Keratinocyte (primary cell): ENCODE measurements around the gene PTCHD4. TPM values are rescaled to one million over a fixed set of nuclear protein-coding genes. Genes with fewer than 3 reads are reported as not detected.

Experiments
- DNase-seq: peaks from one replicate; pipeline ENCODE4 v3.0.0-alpha.2; 2011; ENCODE audit warnings: low read depth, missing footprints, low spot score
- FAIRE-seq: peaks from 2 replicates; lab custom pipeline; 2011; peaks lifted over from hg19 to GRCh38; lab: Jason Lieb, UNC
- H2AFZ ChIP-seq: 2 replicates; pipeline ENCODE4 v1.6.0; 2012; ENCODE audit warnings: low read length, control low read depth, inconsistent platforms; ENCODE audit not compliant: control insufficient read depth
- H3K27ac ChIP-seq: 2 replicates; pipeline ENCODE4 v1.5.1; 2011; ENCODE audit warnings: low read length; ENCODE audit not compliant: control insufficient read depth, insufficient read depth
- H3K27me3 ChIP-seq: 3 replicates; pipeline ENCODE4 v1.6.0; 2011; ENCODE audit warnings: low read length; ENCODE audit not compliant: control insufficient read depth, insufficient read depth; ENCODE audit errors: extremely low read depth
- H3K36me3 ChIP-seq, 2 experiments: 2 replicates in 1 of 2; 3 replicates in 1 of 2; pipeline ENCODE4 v1.5.1; 2011; ENCODE audit warnings: low read length in 2 of 2, mild to moderate bottlenecking in 1 of 2; ENCODE audit not compliant: control insufficient read depth in 2 of 2, insufficient read depth in 2 of 2; ENCODE audit errors: extremely low read depth in 1 of 2
- H3K4me1 ChIP-seq: 3 replicates; pipeline ENCODE4 v1.5.1; 2011; ENCODE audit warnings: low read length; ENCODE audit not compliant: control insufficient read depth, insufficient read depth; ENCODE audit errors: extremely low read depth
- H3K4me2 ChIP-seq: 3 replicates; pipeline ENCODE4 v1.6.0; 2011; ENCODE audit warnings: low read depth, low read length; ENCODE audit not compliant: control insufficient read depth, insufficient read depth; ENCODE audit errors: extremely low read depth
- H3K4me3 ChIP-seq, 3 experiments: fragments of 200-600 bp in 1 of 3; sonication (generic) in 1 of 3; 2 replicates in 2 of 3; 3 replicates in 1 of 3; pipeline ENCODE4 v1.5.1; 2011 to 2016; ENCODE audit warnings: low read length in 3 of 3, mild to moderate bottlenecking in 3 of 3, control low read depth in 2 of 3, inconsistent platforms in 1 of 3, low read depth in 1 of 3, mixed read lengths in 1 of 3, mixed run types in 1 of 3, moderate library complexity in 1 of 3; ENCODE audit not compliant: control insufficient read depth in 2 of 3, insufficient read depth in 2 of 3; ENCODE audit errors: extremely low read depth in 1 of 3
- H3K79me2 ChIP-seq: 2 replicates; pipeline ENCODE4 v1.6.0; 2012; ENCODE audit warnings: low read length; ENCODE audit not compliant: control insufficient read depth, insufficient read depth
- H3K9ac ChIP-seq: 3 replicates; pipeline ENCODE4 v1.6.0; 2011; ENCODE audit warnings: low read length; ENCODE audit not compliant: control insufficient read depth, insufficient read depth; ENCODE audit errors: extremely low read depth
- H3K9me1 ChIP-seq: 3 replicates; pipeline ENCODE4 v1.6.0; 2011; ENCODE audit warnings: low read length; ENCODE audit not compliant: control insufficient read depth, insufficient read depth; ENCODE audit errors: extremely low read depth
- H3K9me3 ChIP-seq: 2 replicates; pipeline ENCODE4 v1.5.1; 2012; ENCODE audit warnings: low read depth, low read length; ENCODE audit not compliant: control insufficient read depth
- H4K20me1 ChIP-seq: 3 replicates; pipeline ENCODE4 v1.6.0; 2011; ENCODE audit warnings: low read length; ENCODE audit not compliant: control insufficient read depth, insufficient read depth; ENCODE audit errors: extremely low read depth
- CTCF ChIP-seq, 3 experiments: IDR thresholded peaks in 1 of 3; conservative IDR thresholded peaks in 1 of 3; optimal IDR thresholded peaks in 1 of 3; 2 replicates in 2 of 3; 3 replicates in 1 of 3; pipeline versions ENCODE3 to v1.5.1; 2011; ENCODE audit warnings: low read length in 3 of 3, mild to moderate bottlenecking in 3 of 3, moderate library complexity in 2 of 3, control low read depth in 1 of 3, inconsistent platforms in 1 of 3; ENCODE audit not compliant: insufficient read depth in 2 of 3; ENCODE audit errors: extremely low read depth in 1 of 3
- EZH2 ChIP-seq: IDR thresholded peaks from one replicate; pipeline ENCODE4 v1.6.1; 2012; ENCODE audit warnings: inconsistent platforms, mild to moderate bottlenecking, low read length, moderate library complexity
- dilution Hi-C: fragments of 300-500 bp; cut with MboI; formaldehyde crosslinking; loops from one replicate; pipeline ENCODE4 v1.7.0; 2020; ENCODE audit warnings: low sequenced_read_pairs; ENCODE audit not compliant: extremely low pct_ligation_motif_present
- polyA plus RNA-seq, 5 experiments: library from polyadenylated mRNA; depleted of rRNA in 3 of 5; stranded (reverse) in 3 of 5; stranded (forward) in 1 of 5; unstranded in 1 of 5; fragments of >200 nt; gene quantifications; 1 replicate in 1 of 5; 2 replicates in 3 of 5; 3 replicates in 1 of 5; pipeline versions ENCODE4 v1.2.1 to v1.2.3, GENCODE V29; 2011 to 2012; ENCODE audit warnings: missing spikeins in 2 of 5, low read depth in 1 of 5, low replicate concordance in 1 of 5

The PTCHD4 gene
- polyA plus RNA-seq, 1 donor (not counting 4 experiments of a cell fraction or from before 2014, with no cell fraction given) = 0.41 TPM

- FAIRE-seq = peak; percentile 20
Observed at GRCh38 chr6:48092550-48093217, 18.3 kb downstream of the PTCHD4 start.

GRCh38 chr6:48090546-48090945 lies 20.5 kb downstream of the PTCHD4 start:
- dilution Hi-C loops = loop anchor here (25.0 kb wide), 1 partner anchor 1347 kb away; no protein-coding TSS in a partner anchor
- Histone ChIP-seq H3K9me3 (no peaks in the 10 kb centered on the region), H3K9ac (no peak overlapping the region), H3K4me1 (no peaks in the 10 kb centered on the region), H3K4me2 (no peak overlapping the region), H3K27me3 (no peaks in the 10 kb centered on the region), H4K20me1 (no peaks in the 10 kb centered on the region), H3K27ac (no peak overlapping the region), H3K79me2 (no peaks in the 10 kb centered on the region), H3K9me1 (no peaks in the 10 kb centered on the region), H3K4me3 (no peak overlapping the region), H2AFZ (no peak overlapping the region), H3K36me3 (no peaks in the 10 kb centered on the region)
- FAIRE-seq = no peak
- TF ChIP-seq CTCF (optimal IDR thresholded peaks at IDR 0.05 in 1 of 3, IDR thresholded peaks at IDR 0.05 in 1 of 3, conservative IDR thresholded peaks at IDR 0.05 in 1 of 3; ENCODE audit: extremely low read depth in 1 of 3, insufficient read depth in 2 of 3, low read length in 3 of 3) = no peak
- TF ChIP-seq EZH2 = no peak
- DNase-seq = no peak

More at GRCh38 chr6:48092550-48093217, 18.3 kb downstream of the PTCHD4 start:
- Histone ChIP-seq H3K36me3 (no peaks in the 10 kb centered on the region), H3K4me2 (no peak overlapping the region), H4K20me1 (no peaks in the 10 kb centered on the region), H3K4me3 (no peak overlapping the region), H3K9me3 (no peaks in the 10 kb centered on the region), H3K9ac (no peak overlapping the region), H3K27me3 (no peaks in the 10 kb centered on the region), H3K9me1 (no peaks in the 10 kb centered on the region), H3K79me2 (peaks cover under 1% of the 10 kb centered on the region), H3K4me1 (no peaks in the 10 kb centered on the region), H2AFZ (no peak overlapping the region), H3K27ac (no peak overlapping the region)
- DNase-seq = no peak
- TF ChIP-seq EZH2 = no peak
- no peak for TF ChIP-seq CTCF (optimal IDR thresholded peaks at IDR 0.05 in 1 of 3, IDR thresholded peaks at IDR 0.05 in 1 of 3, conservative IDR thresholded peaks at IDR 0.05 in 1 of 3; ENCODE audit: extremely low read depth in 1 of 3, insufficient read depth in 2 of 3, low read length in 3 of 3)
- dilution Hi-C loops = loop anchor here (25.0 kb wide), 1 partner anchor 1345 kb away; no protein-coding TSS in a partner anchor
